ENCODE results near the gene LRMDA.

LRMDA gene

GRCh38 chr10:75443362-75443761, 11.9 kb downstream of the LRMDA start:
- in situ Hi-C loops (cut with MboI; ENCODE audit: low sequenced_read_pairs) = no loop called here

- in situ Hi-C loops (cut with MboI; ENCODE audit: low sequenced_read_pairs) = no loop called here
These were observed 13.5 kb downstream of the LRMDA start for GRCh38 chr10:75444781-75445386.

- in situ Hi-C loops (cut with MboI; ENCODE audit: low sequenced_read_pairs) = no loop called here
These were observed 15.1 kb downstream of the LRMDA start for GRCh38 chr10:75446508-75446907.

GRCh38 chr10:75448166-75448565, 16.7 kb downstream of the LRMDA start:
- in situ Hi-C loops (cut with MboI; ENCODE audit: low sequenced_read_pairs) = no loop called here

- in situ Hi-C loops (cut with MboI; ENCODE audit: low sequenced_read_pairs) = no loop called here
These were observed 18.1 kb downstream of the LRMDA start for GRCh38 chr10:75449382-75450074.

GRCh38 chr10:75450075-75450445, 18.6 kb downstream of the LRMDA start:
- in situ Hi-C loops (cut with MboI; ENCODE audit: low sequenced_read_pairs) = no loop called here

GRCh38 chr10:75450644-75451640, 19.5 kb downstream of the LRMDA start:
- in situ Hi-C loops (cut with MboI; ENCODE audit: low sequenced_read_pairs) = no loop called here

- in situ Hi-C loops (cut with MboI; ENCODE audit: low sequenced_read_pairs) = no loop called here
These were observed 20.4 kb downstream of the LRMDA start for GRCh38 chr10:75451831-75452230.

GRCh38 chr10:75452997-75453396, 21.6 kb downstream of the LRMDA start:
- in situ Hi-C loops (cut with MboI; ENCODE audit: low sequenced_read_pairs) = no loop called here

GRCh38 chr10:75456122-75456521, 24.7 kb downstream of the LRMDA start:
- in situ Hi-C loops (cut with MboI; ENCODE audit: low sequenced_read_pairs) = no loop called here

- in situ Hi-C loops (cut with MboI; ENCODE audit: low sequenced_read_pairs) = no loop called here
These were observed 28.6 kb downstream of the LRMDA start for GRCh38 chr10:75460059-75460458.

- in situ Hi-C loops (cut with MboI; ENCODE audit: low sequenced_read_pairs) = no loop called here
These were observed 30.5 kb downstream of the LRMDA start for GRCh38 chr10:75461672-75462649.

GRCh38 chr10:75462865-75463264, 31.4 kb downstream of the LRMDA start:
- in situ Hi-C loops (cut with MboI; ENCODE audit: low sequenced_read_pairs) = no loop called here

GRCh38 chr10:75464478-75465449, 33.3 kb downstream of the LRMDA start:
- in situ Hi-C loops (cut with MboI; ENCODE audit: low sequenced_read_pairs) = no loop called here

- in situ Hi-C loops (cut with MboI; ENCODE audit: low sequenced_read_pairs) = no loop called here
These were observed 34.0 kb downstream of the LRMDA start for GRCh38 chr10:75465450-75465827.

GRCh38 chr10:75466001-75466400, 34.6 kb downstream of the LRMDA start:
- in situ Hi-C loops (cut with MboI; ENCODE audit: low sequenced_read_pairs) = no loop called here

- in situ Hi-C loops (cut with MboI; ENCODE audit: low sequenced_read_pairs) = no loop called here
These were observed 35.5 kb downstream of the LRMDA start for GRCh38 chr10:75466886-75467285.

- in situ Hi-C loops (cut with MboI; ENCODE audit: low sequenced_read_pairs) = no loop called here
These were observed 37.2 kb downstream of the LRMDA start for GRCh38 chr10:75468612-75469005.

GRCh38 chr10:75469006-75469616, 37.7 kb downstream of the LRMDA start:
- in situ Hi-C loops (cut with MboI; ENCODE audit: low sequenced_read_pairs) = no loop called here
